Tibial nerve (tissue), 4 donors: ENCODE data around the gene NEGR1.

Source experiments
- CTCF ChIP-seq, 5 experiments: fragments of 200-600 bp in 3 of 5; fragments of 450-650 bp in 2 of 5; sonication (generic) in 3 of 5; IDR thresholded peaks; one replicate each; pipeline ENCODE4 v1.5.1; 2016 to 2019; ENCODE audit warnings: antibody characterized with exemption in 5 of 5, mild to moderate bottlenecking in 3 of 5, moderate library complexity in 2 of 5
- EP300 ChIP-seq, 2 donors: sonication (generic); formaldehyde crosslinking; IDR thresholded peaks; one replicate each; pipeline ENCODE4 v1.6.1; 2017; ENCODE audit warnings: antibody characterized with exemption in 2 of 2, mild to moderate bottlenecking in 1 of 2
- POLR2A ChIP-seq, 2 donors: fragments of 450-650 bp; IDR thresholded peaks; one replicate each; pipeline ENCODE4 v1.6.1; 2017; ENCODE audit warnings: antibody characterized with exemption in 2 of 2, mild to moderate bottlenecking in 2 of 2, moderate library complexity in 2 of 2

DNA sequence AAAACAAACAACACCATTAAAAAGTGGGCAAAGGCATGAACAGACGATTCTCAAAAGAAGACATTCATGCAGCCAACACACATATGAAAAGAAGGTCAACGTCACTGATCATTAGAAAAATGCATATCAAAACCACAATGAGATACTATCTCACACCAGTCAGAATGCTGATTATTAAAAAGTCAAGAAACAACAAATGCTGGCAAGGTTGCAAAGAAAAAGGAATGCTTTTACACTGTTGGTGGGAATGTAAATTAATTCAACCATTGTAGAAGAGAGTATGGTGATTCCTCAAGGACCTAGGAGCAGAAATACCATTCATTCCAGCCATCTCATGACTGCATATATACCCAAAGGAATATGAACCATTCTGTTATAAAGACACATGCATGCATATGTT is 419.6 kb downstream of the NEGR1 start:
- TF ChIP-seq POLR2A (IDR thresholded peaks at IDR 0.05) (no peak), CTCF (IDR thresholded peaks at IDR 0.05) (no peak), EP300 (IDR thresholded peaks at IDR 0.05) (no peak)
